Measurements from ENCODE around the gene CLIC4. TPM values are rescaled to one million over a fixed set of nuclear protein-coding genes. Genes with fewer than 3 reads are reported as not detected.

The CLIC4 gene
- total and polyA plus RNA-seq, 2 of the 8 experiments (the other 6 are each of a cell fraction or from before 2014, with no cell fraction given) = 77.5 to 293 TPM

DNA sequence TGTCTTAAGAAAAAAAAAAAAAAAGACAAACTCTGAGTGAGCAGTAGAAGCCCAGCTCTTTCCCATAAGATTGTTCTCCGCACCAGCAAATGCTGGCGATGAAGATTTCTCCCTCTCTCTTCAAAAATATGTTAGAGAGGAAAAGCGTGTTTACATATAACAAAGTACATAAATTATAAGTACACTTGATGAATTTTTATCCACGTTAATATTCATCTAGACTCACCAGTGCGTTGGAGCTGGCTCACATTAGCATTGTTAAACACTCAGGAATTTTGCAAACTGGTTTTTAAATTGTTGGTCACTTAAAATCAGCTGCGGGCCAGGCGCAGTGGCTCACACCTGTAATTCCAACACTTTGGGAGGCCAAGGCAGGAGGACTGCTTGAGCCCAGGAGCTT, 128.8 kb downstream of the CLIC4 start (continued):
- no peak for TF ChIP-seq CHD7 (IDR thresholded peaks at IDR 0.05; ENCODE audit: insufficient replicate concordance, low read length)
- TF ChIP-seq CTBP2 (IDR thresholded peaks at IDR 0.05; ENCODE audit: borderline replicate concordance, insufficient read depth, insufficient read length, low read length) = no peak
- no peak for TF ChIP-seq TAF1 (IDR thresholded peaks at IDR 0.05; ENCODE audit: low read depth, low read length)
- TF ChIP-seq CEBPB (IDR thresholded peaks at IDR 0.05; ENCODE audit: low read depth, low read length) = no peak
- TF ChIP-seq CBX5 (IDR thresholded peaks at IDR 0.05; ENCODE audit: low read depth, low read length) = no peak
- no peak for TF ChIP-seq BRCA1 (IDR thresholded peaks at IDR 0.05; ENCODE audit: low read depth, low read length)
- TF ChIP-seq SIX5 (IDR thresholded peaks at IDR 0.05; ENCODE audit: low read depth, low read length) = no peak
- TF ChIP-seq KDM5A (IDR thresholded peaks at IDR 0.05; ENCODE audit: low read length) = no peak
- TF ChIP-seq E2F6 (IDR thresholded peaks at IDR 0.05) = no peak
- no peak for TF ChIP-seq FOSL1 (IDR thresholded peaks at IDR 0.05; ENCODE audit: insufficient read depth, low read depth, low read length)
